Mucosa of descending colon (tissue), 3 donors: Measurements from ENCODE around the gene TEX13D. TPM values are rescaled to one million over a fixed set of nuclear protein-coding genes. Genes with fewer than 3 reads are reported as not detected.

Source experiments
- ATAC-seq: fragments of 200-7000 bp; cut with Tn5 transposase; one replicate; pipeline ENCODE4 v1.9.1; 2020; ENCODE audit warnings: mild to moderate bottlenecking, moderate library complexity
- DNase-seq, 3 donors: peaks; one replicate each; pipeline ENCODE4 v3.0.0-alpha.2; 2020
- H3K36me3 ChIP-seq: fragments of 200-600 bp; one replicate; pipeline ENCODE4 v1.8.0; 2021; ENCODE audit warnings: low read depth, mild to moderate bottlenecking
- H3K4me1 ChIP-seq: fragments of 200-600 bp; one replicate; pipeline ENCODE4 v1.8.0; 2021; ENCODE audit warnings: low read depth, mild to moderate bottlenecking
- H3K4me3 ChIP-seq: fragments of 200-600 bp; one replicate; pipeline ENCODE4 v1.8.0; 2021; ENCODE audit warnings: mild to moderate bottlenecking
- H3K9me3 ChIP-seq: fragments of 200-600 bp; one replicate; pipeline ENCODE4 v1.8.0; 2021; ENCODE audit warnings: mild to moderate bottlenecking
- CTCF ChIP-seq: fragments of 200-600 bp; IDR thresholded peaks from one replicate; pipeline ENCODE4 v1.8.0; 2022; ENCODE audit warnings: antibody characterized with exemption, mild to moderate bottlenecking
- intact Hi-C, 2 donors: fragments of 100-400 bp; cut with DNase I in 1 of 2; cut with micrococcal nuclease in 1 of 2; formaldehyde crosslinking; loops; one replicate each; pipeline versions ENCODE4 v1.11.0 to v1.11.1; 2022; cut with DNase I, micrococcal nuclease
- total RNA-seq, 3 donors: library from RNA; stranded (reverse); fragmentation: NEBNext Ultra II Directional in 2 of 3; extraction: Animal tissue kit (Norgen Biotek cat#: 25700) in 2 of 3; gene quantifications; one replicate each; pipeline versions ENCODE4 v1.2.1 to v1.2.4, GENCODE V29; 2021 to 2023
- donor health status: DM: no; HTN: no; CAD: no; lungs with moderate emphysema.
- donor health status: DM: no; HTN: no; CAD: no.
- donor health status: DM: no; HTN: yes; CAD: no.

The TEX13D gene
- total RNA-seq, 3 donors from 2014 or later: not detected

GRCh38 chrX:124378643-124379042 lies 46.2 kb downstream of the TEX13D start:
- TF ChIP-seq CTCF: no peak
- intact Hi-C loops: no loop called here
- ATAC-seq (no peak), DNase-seq (no peak)
- Histone ChIP-seq H3K9me3 (no peaks in the 10 kb centered on the region), H3K36me3 (no peaks in the 10 kb centered on the region), H3K4me3 (no peak overlapping the region), H3K4me1 (no peaks in the 10 kb centered on the region)

GRCh38 chrX:124383354-124383753 lies 50.9 kb downstream of the TEX13D start:
- H3K36me3 ChIP-seq: no peaks in the 10 kb centered on the region
- TF ChIP-seq CTCF: no peak
- H3K4me3 ChIP-seq: no peak overlapping the region
- no peak for DNase-seq
- no peak for ATAC-seq
- H3K4me1 ChIP-seq: no peaks in the 10 kb centered on the region
- intact Hi-C loops: no loop called here
- H3K9me3 ChIP-seq: no peaks in the 10 kb centered on the region

- intact Hi-C loops: no loop called here
- Histone ChIP-seq H3K4me1 (no peaks in the 10 kb centered on the region), H3K4me3 (no peak overlapping the region), H3K9me3 (no peaks in the 10 kb centered on the region), H3K36me3 (no peaks in the 10 kb centered on the region)
- ATAC-seq (no peak), DNase-seq (no peak)
- no peak for TF ChIP-seq CTCF
These were observed 53.9 kb downstream of the TEX13D start for GRCh38 chrX:124386401-124386800.

Other genes with a start within 250 kb of the TEX13D start
- under 1 TPM; 0.32 to 0.75 (median 0.55) TPM for gene SH2D1A, start 13.9 kb downstream of the TEX13D start, total RNA-seq